Raji (cell line): Measurements from ENCODE around the gene GPR12.

Experiments
- POLR2A ChIP-seq: IDR thresholded peaks from 2 replicates; pipeline ENCODE4 v1.6.1; 2011; ENCODE audit warnings: low read depth, low read length, control low read depth; ENCODE audit not compliant: insufficient read depth

The GPR12 gene, protein sequence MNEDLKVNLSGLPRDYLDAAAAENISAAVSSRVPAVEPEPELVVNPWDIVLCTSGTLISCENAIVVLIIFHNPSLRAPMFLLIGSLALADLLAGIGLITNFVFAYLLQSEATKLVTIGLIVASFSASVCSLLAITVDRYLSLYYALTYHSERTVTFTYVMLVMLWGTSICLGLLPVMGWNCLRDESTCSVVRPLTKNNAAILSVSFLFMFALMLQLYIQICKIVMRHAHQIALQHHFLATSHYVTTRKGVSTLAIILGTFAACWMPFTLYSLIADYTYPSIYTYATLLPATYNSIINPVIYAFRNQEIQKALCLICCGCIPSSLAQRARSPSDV

DNA sequence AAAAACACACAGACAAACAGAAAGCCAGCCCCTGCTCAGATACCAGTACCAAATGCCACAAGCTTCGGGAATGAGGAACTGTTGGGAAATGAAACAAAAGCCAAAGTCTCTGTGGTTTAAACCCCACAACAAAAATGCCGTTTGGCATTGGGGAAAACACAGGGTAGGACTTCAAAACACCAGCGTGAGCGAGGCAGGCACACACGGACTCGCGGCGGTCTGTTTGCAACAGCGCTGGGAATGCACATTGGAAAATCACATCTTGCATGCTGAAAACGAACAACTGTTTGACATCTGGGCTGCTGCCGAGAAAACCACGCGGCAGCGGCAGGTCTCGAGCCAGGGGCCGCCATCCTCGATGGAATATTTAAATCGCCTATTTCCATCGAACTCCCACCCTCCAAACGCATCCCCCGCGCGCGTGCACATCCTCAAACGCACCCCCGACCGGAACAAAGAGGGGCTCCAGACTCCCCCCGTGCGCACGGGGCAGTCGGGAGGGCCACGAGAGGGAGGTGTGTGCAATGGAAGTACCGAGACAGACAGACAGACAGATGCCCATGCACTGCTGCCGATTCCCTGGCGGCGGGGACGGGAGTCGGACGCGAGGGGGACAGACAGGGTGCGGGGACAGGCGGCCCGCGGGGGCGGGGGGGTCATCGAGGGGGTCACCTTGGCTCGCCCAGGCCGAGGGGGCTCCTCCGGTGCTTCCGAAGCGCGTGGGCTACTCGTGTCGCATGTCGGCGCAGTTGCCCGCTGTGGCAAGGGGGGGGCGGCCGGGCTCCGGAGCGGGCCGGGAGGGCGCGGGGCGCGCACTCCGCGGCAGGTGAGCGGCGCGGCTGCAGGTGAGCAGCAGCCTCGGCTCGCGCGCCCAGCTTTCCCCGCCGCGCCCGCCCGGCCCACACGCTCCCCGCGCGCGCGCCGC is at the start of gene GPR12:
Gene GPR12, minus strand, starts transcription at position 880 of the 925 bp plus-strand sequence. CDS start 959 bp downstream, outside the sequence.
- TF ChIP-seq POLR2A, result no peak

DNA sequence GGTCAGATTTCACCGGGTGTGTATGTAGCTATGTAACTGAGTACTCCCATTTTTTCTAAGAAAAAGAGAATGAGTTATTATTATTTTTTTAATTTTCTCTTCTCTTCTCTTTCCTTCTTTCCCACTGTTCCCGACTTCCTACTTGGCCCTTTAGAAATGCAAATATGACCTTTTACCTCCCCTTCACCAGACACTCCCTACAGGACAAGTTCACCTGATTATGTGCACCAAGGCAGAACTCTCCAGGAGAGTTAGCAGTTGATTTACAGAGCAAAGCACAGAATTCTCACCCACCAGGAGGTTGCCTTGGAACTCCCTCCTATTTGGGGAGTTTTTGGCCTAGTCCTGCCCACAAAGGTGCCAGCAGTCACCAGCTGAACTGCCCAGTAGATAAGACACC is 49.5 kb upstream of the GPR12 start:
- TF ChIP-seq POLR2A, result no peak

DNA sequence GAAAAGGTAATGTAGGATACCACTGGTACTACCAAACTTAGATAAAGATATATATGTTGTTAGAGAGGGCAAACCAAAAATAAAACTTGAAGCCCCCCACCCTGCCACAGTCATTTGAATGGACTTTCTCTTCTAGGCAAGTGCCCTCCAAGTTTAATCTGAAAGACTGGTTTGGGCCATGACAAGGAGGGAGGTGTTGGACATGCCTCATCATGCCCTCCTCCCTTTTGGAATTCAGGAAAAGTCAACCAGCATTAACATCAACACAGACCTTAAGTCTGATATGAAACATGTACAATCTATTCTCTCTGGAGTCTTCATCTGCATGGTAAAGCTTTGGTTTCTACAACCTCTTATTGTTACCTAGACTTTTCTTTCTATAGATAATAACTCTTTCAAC is 46.3 kb upstream of the GPR12 start:
- TF ChIP-seq POLR2A, result no peak

DNA sequence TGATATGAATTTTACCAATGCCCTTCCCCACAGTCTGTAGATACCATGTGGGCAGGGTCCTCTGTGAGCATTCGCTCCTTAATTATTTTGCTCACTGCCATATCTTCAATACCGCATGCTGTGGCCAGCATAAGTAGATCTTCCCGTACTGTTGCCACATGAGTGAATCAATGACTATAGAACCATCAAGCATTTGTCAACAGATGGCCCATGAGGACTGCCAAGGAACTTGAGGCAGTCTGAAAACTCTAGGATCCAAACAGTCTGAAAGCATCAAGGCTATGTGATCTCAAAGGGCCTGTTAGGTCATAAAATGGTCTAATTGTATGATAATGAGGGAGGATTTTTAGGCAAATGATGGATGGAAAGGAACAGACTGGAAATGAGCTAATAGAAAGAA is 27.4 kb upstream of the GPR12 start:
- TF ChIP-seq POLR2A, result no peak

DNA sequence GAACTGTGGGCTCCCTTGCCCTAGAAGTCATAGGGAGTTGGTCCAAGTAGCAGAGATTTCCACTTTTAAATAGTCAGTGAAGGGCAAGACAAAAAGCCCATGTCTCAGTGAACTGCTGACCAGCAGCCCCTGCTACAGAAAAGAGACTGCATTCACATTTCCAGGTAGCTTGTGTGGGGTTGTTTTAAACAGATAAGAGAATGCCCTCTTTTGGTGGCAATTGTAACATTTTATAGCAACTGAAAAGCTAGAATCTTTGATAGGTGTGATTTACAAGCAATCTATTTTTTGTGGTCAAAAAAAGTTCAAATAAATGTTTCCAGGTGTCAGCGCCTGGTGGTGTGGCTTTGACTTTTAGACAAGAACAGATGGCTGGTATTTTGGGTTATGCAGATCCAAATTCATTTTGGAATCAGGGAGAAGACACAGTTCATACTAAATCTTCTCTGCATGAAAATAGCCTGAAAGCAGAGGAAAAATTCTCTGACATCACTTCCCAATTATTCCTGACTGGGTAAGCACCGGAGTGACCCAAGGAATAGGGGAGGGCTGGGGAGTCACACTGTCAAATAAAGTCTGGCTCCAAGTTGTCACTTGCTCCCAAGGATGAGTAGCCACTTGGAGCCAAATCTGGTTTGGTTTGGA is 26.2 kb upstream of the GPR12 start:
- TF ChIP-seq POLR2A, result no peak

DNA sequence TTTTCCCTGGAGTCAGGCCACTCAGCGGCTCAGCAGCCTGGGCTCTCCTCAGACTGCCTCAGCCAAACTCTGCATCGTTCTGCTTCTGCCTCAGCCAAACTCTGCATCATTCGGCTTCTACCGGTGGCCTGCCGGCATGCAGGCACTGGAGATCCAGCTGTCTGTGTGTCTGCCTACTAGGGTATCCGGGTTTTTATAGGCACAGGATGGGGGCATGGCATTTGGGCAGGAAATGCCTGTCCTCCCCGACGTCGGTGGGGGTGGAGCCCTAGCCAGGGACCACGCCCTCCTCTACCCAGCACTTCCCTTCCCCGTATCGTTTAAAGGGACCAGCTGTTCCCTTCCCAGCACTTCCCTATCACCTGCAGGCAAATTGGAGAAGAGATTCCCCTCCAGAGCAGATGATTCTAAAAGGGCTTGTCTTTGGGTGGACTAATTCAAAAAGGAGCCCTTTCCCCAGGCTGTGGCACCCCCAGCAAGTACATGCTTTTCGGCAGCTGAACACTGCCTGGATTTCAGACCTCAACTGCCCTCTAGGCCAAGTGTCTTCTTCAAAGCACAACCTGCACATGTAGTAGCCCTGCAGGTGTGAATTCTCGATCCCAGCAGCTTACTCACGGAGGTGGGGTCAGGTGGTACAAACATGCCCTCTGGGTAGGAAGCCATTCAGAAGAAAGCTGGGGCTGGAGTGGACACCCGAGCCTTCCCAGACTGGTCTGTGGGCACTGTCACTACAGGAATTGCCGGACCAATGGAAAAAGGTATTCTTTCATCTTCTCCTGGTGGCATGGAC is 25.4 kb upstream of the GPR12 start:
- peak; percentile 86 for TF ChIP-seq POLR2A

DNA sequence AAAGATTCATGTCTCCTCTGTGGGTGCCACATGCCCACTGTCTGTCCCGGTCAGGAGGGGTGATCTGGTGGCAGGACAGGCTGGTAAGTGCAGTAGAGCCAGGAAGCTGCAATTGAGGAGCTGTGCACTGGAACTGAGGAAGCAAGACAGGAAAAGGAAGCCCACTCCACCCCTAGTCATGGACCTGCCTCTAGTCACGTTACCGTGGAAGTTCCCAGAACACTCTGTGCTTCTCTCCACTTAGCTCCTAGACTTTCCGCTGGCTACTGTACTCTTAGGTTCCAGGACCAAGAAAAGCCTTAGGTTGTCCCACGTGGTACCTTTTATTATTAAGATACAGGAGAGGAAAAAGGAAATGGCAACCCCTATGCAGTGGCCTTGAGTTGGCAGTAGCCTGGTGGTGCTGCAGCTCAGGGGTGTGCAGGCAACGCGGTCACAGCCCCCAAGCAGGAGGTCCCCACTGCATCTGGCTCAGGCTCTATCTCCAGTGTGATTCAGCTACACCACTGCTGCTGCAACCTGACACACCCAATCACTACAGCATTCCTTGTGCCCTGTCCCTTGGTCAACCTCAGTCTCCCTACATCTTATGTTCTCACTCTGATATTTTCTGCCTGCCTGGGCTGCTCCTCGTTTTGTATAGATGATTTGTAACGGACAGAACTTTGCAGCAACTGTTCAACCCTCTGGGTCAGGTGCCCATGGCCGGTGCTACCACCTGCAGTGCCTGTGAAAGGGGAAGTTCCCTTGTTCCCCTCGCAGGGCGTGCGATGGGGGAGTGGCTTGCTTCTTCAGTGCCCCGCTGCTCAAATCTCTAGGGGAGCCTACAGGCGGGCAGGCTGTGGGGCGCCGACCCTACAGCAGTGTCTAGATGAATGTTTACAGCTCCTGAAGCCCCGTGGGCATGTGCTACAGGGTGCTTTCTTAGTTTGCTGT is 24.4 kb upstream of the GPR12 start:
- TF ChIP-seq POLR2A, result no peak

DNA sequence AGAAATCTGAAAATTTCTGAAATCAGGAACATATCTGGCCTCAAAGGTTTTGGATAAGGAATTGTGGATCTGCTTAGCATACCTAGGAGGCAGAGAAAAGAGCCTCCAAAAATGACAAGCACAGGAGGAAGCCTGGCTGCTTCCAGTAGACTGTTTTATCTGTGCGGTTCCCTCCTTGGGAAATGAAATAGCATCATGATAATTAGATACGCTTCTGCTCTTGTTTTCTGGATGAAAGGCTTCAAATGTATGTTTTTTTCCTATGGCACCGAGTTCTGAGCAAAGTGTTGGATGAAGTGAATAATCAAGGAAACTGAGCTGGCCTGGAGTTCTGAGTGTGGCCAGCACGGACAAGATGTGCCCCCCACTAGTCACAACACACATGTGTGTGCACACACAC is 19.8 kb upstream of the GPR12 start:
- TF ChIP-seq POLR2A, result no peak

DNA sequence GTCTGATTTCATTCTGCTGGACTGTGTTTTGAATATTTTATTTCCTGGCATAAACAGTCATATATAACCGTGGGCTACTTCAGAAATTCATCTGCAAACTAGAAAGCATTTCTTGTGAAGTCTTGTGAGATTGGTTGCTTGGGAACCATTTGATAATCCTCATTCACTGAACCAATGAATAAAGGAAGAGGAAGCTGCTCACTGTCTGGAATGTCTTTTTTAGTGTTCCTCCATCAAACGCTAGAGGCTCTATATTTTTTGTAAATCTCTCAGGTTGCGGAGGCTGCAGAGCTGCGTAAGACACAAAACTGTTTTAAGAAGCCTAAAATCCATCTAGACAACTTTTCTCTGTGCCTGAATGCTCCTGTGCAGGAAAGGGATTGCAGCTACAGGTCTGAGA is 18.7 kb upstream of the GPR12 start:
- no peak for TF ChIP-seq POLR2A

DNA sequence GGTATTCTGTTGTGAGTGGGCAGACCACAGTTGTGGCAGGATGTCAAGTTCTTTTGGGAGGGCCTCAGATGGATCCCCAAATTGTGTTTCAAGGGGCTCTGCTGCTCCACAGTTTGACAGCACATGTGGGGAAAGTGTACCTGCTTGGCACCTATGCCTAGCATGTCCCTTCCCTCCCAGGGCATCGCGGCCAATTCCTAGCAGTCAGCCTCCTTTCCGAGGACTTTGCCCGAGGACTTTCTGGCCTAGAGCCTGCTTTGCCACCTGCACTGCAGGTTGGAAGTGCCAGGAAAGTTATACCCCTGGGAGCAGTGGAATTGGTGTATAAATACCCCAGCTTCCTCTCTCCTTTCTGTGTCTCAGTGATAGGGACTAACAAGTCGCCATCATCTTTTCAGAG is 11.9 kb upstream of the GPR12 start:
- no peak for TF ChIP-seq POLR2A

DNA sequence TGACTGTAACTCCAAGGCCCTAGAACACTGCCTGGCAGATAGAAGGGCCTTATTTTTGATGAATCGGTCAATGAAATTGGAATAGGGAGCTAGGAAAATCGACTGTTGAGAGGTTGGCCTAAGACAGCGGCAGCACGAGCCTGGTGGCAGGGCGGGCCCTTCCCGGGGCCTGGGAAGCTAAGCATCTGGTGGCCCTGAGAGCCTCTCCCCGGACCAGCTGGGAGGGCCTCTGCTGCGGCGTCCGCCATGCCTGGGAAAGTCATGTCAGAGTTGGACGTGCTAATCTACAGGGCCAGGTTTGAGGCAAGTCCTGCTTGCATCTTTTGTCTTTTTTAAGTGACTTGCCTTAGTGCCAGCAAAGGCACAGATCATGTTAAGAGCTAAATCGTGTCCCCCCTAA is 11.2 kb upstream of the GPR12 start:
- no peak for TF ChIP-seq POLR2A

DNA sequence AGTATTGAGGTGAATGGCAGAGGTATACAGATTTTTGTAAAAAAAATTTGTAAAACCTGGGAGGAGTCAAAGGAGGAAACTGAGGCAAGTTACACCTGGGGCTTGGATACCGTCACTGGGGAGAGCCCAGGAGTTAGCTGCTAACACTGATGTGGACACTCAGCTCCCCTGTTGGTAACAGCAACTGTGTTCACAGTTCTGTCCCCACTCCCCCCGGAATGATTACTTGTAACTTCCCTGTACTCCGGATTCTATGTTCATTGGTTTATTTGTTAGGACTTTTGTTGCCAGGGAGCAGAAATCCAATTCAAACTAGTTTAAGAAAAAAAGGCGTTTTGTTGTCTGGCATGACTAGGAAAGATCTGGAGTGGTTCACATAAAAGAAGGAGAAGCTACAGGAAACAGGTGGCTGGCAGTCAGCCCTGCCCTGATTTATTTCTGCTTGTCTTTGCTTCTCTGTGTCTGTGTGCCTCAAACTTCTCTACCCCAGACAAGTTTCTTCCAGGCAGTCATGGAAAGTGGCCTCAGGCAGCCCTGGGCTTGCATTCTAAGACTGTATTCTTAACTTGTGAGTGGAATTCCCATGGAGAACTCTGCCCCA is 2.3 kb upstream of the GPR12 start:
- TF ChIP-seq POLR2A, result no peak

DNA sequence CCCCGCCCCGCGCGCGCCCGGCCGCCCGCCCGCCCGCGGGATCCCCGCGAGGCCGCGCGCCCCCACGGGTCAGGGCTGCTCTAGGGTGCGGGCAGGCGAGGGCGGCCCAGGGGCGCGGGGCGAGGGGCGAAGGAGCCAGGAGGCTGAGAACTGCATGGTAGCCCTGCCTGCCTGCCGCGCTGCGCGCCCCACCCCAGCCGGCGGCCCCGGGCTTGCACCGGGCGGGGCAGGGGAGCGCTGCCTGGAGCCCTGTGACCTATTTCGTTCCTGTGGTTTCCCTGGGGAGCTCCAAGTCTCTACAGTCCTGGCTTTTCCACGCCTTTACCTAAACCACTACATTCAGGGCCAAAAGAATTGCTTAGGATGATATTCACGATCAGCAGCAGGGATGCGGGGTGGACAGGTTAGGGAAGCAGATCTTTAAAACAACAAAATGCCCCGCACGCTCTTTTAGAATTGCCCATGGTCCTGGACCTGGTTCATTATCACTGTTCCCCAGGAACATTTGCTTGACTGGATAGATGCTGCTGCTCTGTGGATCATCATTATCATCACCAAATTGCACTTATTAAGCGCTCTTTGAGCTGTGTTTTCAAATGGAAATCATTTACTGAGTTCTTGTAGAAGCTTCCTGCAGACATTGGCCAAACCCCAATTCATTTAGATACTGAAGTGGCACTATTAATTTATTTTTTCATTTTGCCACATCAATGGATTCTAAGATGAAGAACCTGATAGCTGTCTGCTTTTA is 421 bp upstream of the GPR12 start:
- TF ChIP-seq POLR2A, result no peak
